Lower leg skin (tissue), 3 donors: Measurements from ENCODE around the gene ADM2.

Source experiments
- CTCF ChIP-seq, 3 donors: fragments of 450-650 bp; IDR thresholded peaks; one replicate each; pipeline ENCODE4 v1.5.1; 2016; ENCODE audit warnings: antibody characterized with exemption in 3 of 3, mild to moderate bottlenecking in 3 of 3, moderate library complexity in 2 of 3
- POLR2A ChIP-seq, 2 donors: fragments of 450-650 bp; IDR thresholded peaks; one replicate each; pipeline ENCODE4 v1.6.1; 2016 to 2017; ENCODE audit warnings: antibody characterized with exemption in 2 of 2, mild to moderate bottlenecking in 1 of 2, moderate library complexity in 1 of 2

- TF ChIP-seq POLR2A (IDR thresholded peaks at IDR 0.05) = no peak
- TF ChIP-seq CTCF (IDR thresholded peaks at IDR 0.05) = no peak
Measured at GRCh38 chr22:50443197-50443596, 38.1 kb upstream of the ADM2 start.
